ENCODE data around the gene PCDHAC1. TPM values are rescaled to one million over a fixed set of nuclear protein-coding genes. Genes with fewer than 3 reads are reported as not detected.

PCDHAC1 gene
- total and polyA plus RNA-seq, 5 donors from 2014 or later, result not detected

GRCh38 chr5:140951636-140952035 lies 25.5 kb downstream of the PCDHAC1 start:
- no peaks in the 10 kb centered on the region for H3K36me3 ChIP-seq (ENCODE audit: control insufficient read depth, insufficient read depth, low read length)
- no peaks in the 10 kb centered on the region for H3K9me3 ChIP-seq (ENCODE audit: control insufficient read depth in 2 of 2, low read length in 2 of 2)
- Mint-ChIP-seq H3K4me3 (no peak overlapping the region), H3K36me3 (peaks cover 4% of the 10 kb centered on the region), H3K27me3 (no peaks in the 10 kb centered on the region), H3K27ac (no peak overlapping the region), H3K4me1 (no peaks in the 10 kb centered on the region), H3K9me3 (peaks cover under 1 to 10% (median 5%) of the 10 kb centered on the region in 7 donors)
- H3K27ac ChIP-seq (ENCODE audit: insufficient read depth, low read length, poor library complexity, severe bottlenecking), result no peak overlapping the region
- no peak overlapping the region for H3K4me3 ChIP-seq (ENCODE audit: low read depth, low read length)
- ATAC-seq (ENCODE audit: low read depth in 2 of 2), result no peak
- no peaks in the 10 kb centered on the region for H3K27me3 ChIP-seq (ENCODE audit: control insufficient read depth, insufficient read depth, low read length)
- no peak for DNase-seq
- H3K4me1 ChIP-seq (ENCODE audit: control insufficient read depth, insufficient read depth, low read length, poor library complexity, severe bottlenecking), result no peaks in the 10 kb centered on the region

GRCh38 chr5:140953234-140953633 lies 27.1 kb downstream of the PCDHAC1 start:
- DNase-seq (no peak), ATAC-seq (ENCODE audit: low read depth in 2 of 2) (no peak)
- no peaks in the 10 kb centered on the region for H3K4me1 Mint-ChIP-seq
- no peak overlapping the region for H3K27ac ChIP-seq (ENCODE audit: insufficient read depth, low read length, poor library complexity, severe bottlenecking)
- H3K36me3 Mint-ChIP-seq, result peaks cover 4% of the 10 kb centered on the region
- H3K9me3 ChIP-seq (ENCODE audit: control insufficient read depth in 2 of 2, low read length in 2 of 2), result no peaks in the 10 kb centered on the region
- H3K27ac Mint-ChIP-seq, result no peak overlapping the region
- no peak overlapping the region for H3K4me3 ChIP-seq (ENCODE audit: low read depth, low read length)
- H3K27me3 Mint-ChIP-seq, result no peaks in the 10 kb centered on the region
- no peak overlapping the region for H3K4me3 Mint-ChIP-seq
- H3K4me1 ChIP-seq (ENCODE audit: control insufficient read depth, insufficient read depth, low read length, poor library complexity, severe bottlenecking), result no peaks in the 10 kb centered on the region
- H3K27me3 ChIP-seq (ENCODE audit: control insufficient read depth, insufficient read depth, low read length), result no peaks in the 10 kb centered on the region
- peaks cover 0 to 9% (median 5%) of the 10 kb centered on the region in 7 donors for H3K9me3 Mint-ChIP-seq
- no peaks in the 10 kb centered on the region for H3K36me3 ChIP-seq (ENCODE audit: control insufficient read depth, insufficient read depth, low read length)

- Histone ChIP-seq H3K27me3 (ENCODE audit: control insufficient read depth, insufficient read depth, low read length) (no peaks in the 10 kb centered on the region), H3K27ac (ENCODE audit: insufficient read depth, low read length, poor library complexity, severe bottlenecking) (no peak overlapping the region), H3K4me3 (ENCODE audit: low read depth, low read length) (no peak overlapping the region), H3K36me3 (ENCODE audit: control insufficient read depth, insufficient read depth, low read length) (no peaks in the 10 kb centered on the region), H3K4me1 (ENCODE audit: control insufficient read depth, insufficient read depth, low read length, poor library complexity, severe bottlenecking) (no peaks in the 10 kb centered on the region), H3K9me3 (ENCODE audit: control insufficient read depth in 2 of 2, low read length in 2 of 2) (no peaks in the 10 kb centered on the region)
- Mint-ChIP-seq H3K4me1 (peaks cover 0 to 5% (median under 1%) of the 10 kb centered on the region in 4 donors), H3K27me3 (peaks cover 20% of the 10 kb centered on the region), H3K27ac (no peak overlapping the region), H3K4me3 (no peak overlapping the region), H3K36me3 (no peaks in the 10 kb centered on the region), H3K9me3 (peaks cover 0 to 2% (median 0%) of the 10 kb centered on the region in 7 donors)
- ATAC-seq (ENCODE audit: low read depth in 2 of 2), result no peak
- DNase-seq, result no peak
Observed at GRCh38 chr5:140962190-140962589, 36.1 kb downstream of the PCDHAC1 start.

GRCh38 chr5:140964356-140964755 lies 38.3 kb downstream of the PCDHAC1 start:
- H3K27ac ChIP-seq (ENCODE audit: insufficient read depth, low read length, poor library complexity, severe bottlenecking), result no peak overlapping the region
- DNase-seq (no peak), ATAC-seq (ENCODE audit: low read depth in 2 of 2) (no peak)
- Mint-ChIP-seq H3K27me3 (peaks cover 20% of the 10 kb centered on the region), H3K27ac (no peak overlapping the region), H3K4me1 (peaks cover 0 to 5% (median under 1%) of the 10 kb centered on the region in 4 donors), H3K4me3 (no peak overlapping the region), H3K36me3 (no peaks in the 10 kb centered on the region), H3K9me3 (peaks cover 0 to 2% (median 0%) of the 10 kb centered on the region in 7 donors)
- no peaks in the 10 kb centered on the region for H3K36me3 ChIP-seq (ENCODE audit: control insufficient read depth, insufficient read depth, low read length)
- no peaks in the 10 kb centered on the region for H3K27me3 ChIP-seq (ENCODE audit: control insufficient read depth, insufficient read depth, low read length)
- H3K4me1 ChIP-seq (ENCODE audit: control insufficient read depth, insufficient read depth, low read length, poor library complexity, severe bottlenecking), result no peaks in the 10 kb centered on the region
- no peak overlapping the region for H3K4me3 ChIP-seq (ENCODE audit: low read depth, low read length)
- no peaks in the 10 kb centered on the region for H3K9me3 ChIP-seq (ENCODE audit: control insufficient read depth in 2 of 2, low read length in 2 of 2)

- no peak for ATAC-seq (ENCODE audit: low read depth in 2 of 2)
- H3K4me3 Mint-ChIP-seq, result no peak overlapping the region
- H3K27me3 Mint-ChIP-seq, result peaks cover 20% of the 10 kb centered on the region
Observed at GRCh38 chr5:140965905-140966292, 39.8 kb downstream of the PCDHAC1 start.

GRCh38 chr5:140966293-140967225 lies 40.5 kb downstream of the PCDHAC1 start, which contains the start of gene PCDHAC2:
PCDHAC2 (plus strand) TSS chr5:140966476; CDS start chr5:140966767, 291 bp downstream.
- Mint-ChIP-seq H3K9me3 (peaks cover 0 to 2% (median 0%) of the 10 kb centered on the region in 7 donors), H3K4me3 (no peak within 1 kb of the TSS), H3K27me3 (peaks cover 20% of the 10 kb centered on the region), H3K36me3 (no peaks in the 10 kb centered on the region), H3K27ac (no peak within 1 kb of the TSS), H3K4me1 (peaks cover 0 to 5% (median under 1%) of the 10 kb centered on the region in 4 donors)
- Histone ChIP-seq H3K4me3 (ENCODE audit: low read depth, low read length) (no peak within 1 kb of the TSS), H3K9me3 (ENCODE audit: control insufficient read depth in 2 of 2, low read length in 2 of 2) (no peaks in the 10 kb centered on the region), H3K27ac (ENCODE audit: insufficient read depth, low read length, poor library complexity, severe bottlenecking) (no peak within 1 kb of the TSS), H3K4me1 (ENCODE audit: control insufficient read depth, insufficient read depth, low read length, poor library complexity, severe bottlenecking) (no peaks in the 10 kb centered on the region), H3K27me3 (ENCODE audit: control insufficient read depth, insufficient read depth, low read length) (no peaks in the 10 kb centered on the region), H3K36me3 (ENCODE audit: control insufficient read depth, insufficient read depth, low read length) (no peaks in the 10 kb centered on the region)
- DNase-seq, result no peak
- no peak for ATAC-seq (ENCODE audit: low read depth in 2 of 2)

More at GRCh38 chr5:140965905-140966292, 39.8 kb downstream of the PCDHAC1 start:
- Mint-ChIP-seq H3K36me3 (no peaks in the 10 kb centered on the region), H3K27ac (no peak overlapping the region), H3K4me1 (peaks cover 0 to 5% (median under 1%) of the 10 kb centered on the region in 4 donors), H3K9me3 (peaks cover 0 to 2% (median 0%) of the 10 kb centered on the region in 7 donors)
- H3K4me3 ChIP-seq (ENCODE audit: low read depth, low read length), result no peak overlapping the region
- no peaks in the 10 kb centered on the region for H3K4me1 ChIP-seq (ENCODE audit: control insufficient read depth, insufficient read depth, low read length, poor library complexity, severe bottlenecking)
- no peak overlapping the region for H3K27ac ChIP-seq (ENCODE audit: insufficient read depth, low read length, poor library complexity, severe bottlenecking)
- no peak for DNase-seq
- no peaks in the 10 kb centered on the region for H3K36me3 ChIP-seq (ENCODE audit: control insufficient read depth, insufficient read depth, low read length)
- no peaks in the 10 kb centered on the region for H3K27me3 ChIP-seq (ENCODE audit: control insufficient read depth, insufficient read depth, low read length)
- H3K9me3 ChIP-seq (ENCODE audit: control insufficient read depth in 2 of 2, low read length in 2 of 2), result no peaks in the 10 kb centered on the region

GRCh38 chr5:140967226-140967893 lies 41.3 kb downstream of the PCDHAC1 start:
- H3K9me3 ChIP-seq (ENCODE audit: control insufficient read depth in 2 of 2, low read length in 2 of 2), result no peaks in the 10 kb centered on the region
- H3K4me1 ChIP-seq (ENCODE audit: control insufficient read depth, insufficient read depth, low read length, poor library complexity, severe bottlenecking), result no peaks in the 10 kb centered on the region
- DNase-seq (no peak), ATAC-seq (ENCODE audit: low read depth in 2 of 2) (no peak)
- no peak overlapping the region for H3K27ac ChIP-seq (ENCODE audit: insufficient read depth, low read length, poor library complexity, severe bottlenecking)
- Mint-ChIP-seq H3K36me3 (no peaks in the 10 kb centered on the region), H3K4me1 (peaks cover 0 to 5% (median under 1%) of the 10 kb centered on the region in 4 donors), H3K27ac (no peak overlapping the region), H3K27me3 (peaks cover 20% of the 10 kb centered on the region), H3K9me3 (peaks cover 0 to 2% (median 0%) of the 10 kb centered on the region in 7 donors), H3K4me3 (no peak overlapping the region)
- H3K36me3 ChIP-seq (ENCODE audit: control insufficient read depth, insufficient read depth, low read length), result no peaks in the 10 kb centered on the region
- H3K27me3 ChIP-seq (ENCODE audit: control insufficient read depth, insufficient read depth, low read length), result no peaks in the 10 kb centered on the region
- H3K4me3 ChIP-seq (ENCODE audit: low read depth, low read length), result no peak overlapping the region
